Measurements from ENCODE around the gene RPS6KA5.

The RPS6KA5 gene

DNA sequence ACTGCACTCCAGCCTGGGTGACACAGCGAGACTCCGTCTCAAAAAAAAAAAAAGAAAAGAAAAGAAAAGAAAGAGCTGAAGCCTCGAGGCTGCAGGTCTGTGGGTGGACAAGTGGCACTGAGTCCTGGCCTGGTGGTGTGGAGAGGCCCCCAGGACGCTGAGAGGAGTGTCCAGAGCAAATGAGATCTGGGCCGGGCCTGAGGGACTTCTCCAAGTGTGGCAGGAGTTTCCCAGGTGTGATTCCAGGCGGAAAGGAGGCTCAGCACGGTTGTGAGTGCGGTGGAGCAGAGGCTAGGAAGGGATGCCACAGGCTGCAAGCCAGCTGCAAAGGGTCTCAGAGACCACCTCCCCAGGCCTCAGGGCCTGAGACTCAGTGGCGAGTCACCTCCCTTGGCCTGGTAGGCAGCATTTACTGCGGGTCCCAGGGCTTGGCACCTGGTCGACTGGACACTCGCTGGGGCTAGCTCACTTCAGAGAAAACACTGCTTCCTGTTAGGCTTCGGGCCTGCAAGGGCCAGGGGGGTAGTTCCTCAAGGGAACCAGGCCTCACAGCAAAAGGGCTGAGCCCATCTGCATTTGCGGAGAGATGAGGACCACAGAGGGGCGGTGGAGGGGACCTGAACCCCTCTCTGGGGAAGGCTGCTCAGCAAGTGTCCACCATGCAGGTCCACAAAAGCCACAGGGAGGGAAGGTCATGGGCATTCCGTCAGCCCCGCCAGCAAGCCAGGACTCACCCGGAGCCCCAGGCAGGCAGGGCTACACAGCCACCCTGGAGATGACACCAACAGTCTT, 256.0 kb downstream of the RPS6KA5 start:
- DNase-seq (ENCODE audit: low read depth in 1 of 2, low spot score in 1 of 2), result no peak
- TF ChIP-seq POLR2AphosphoS5 (IDR thresholded peaks at IDR 0.05; ENCODE audit: low read depth) (no peak), SPI1 (IDR thresholded peaks at IDR 0.05; ENCODE audit: borderline replicate concordance, low read depth) (no peak), GABPA (IDR thresholded peaks at IDR 0.05; ENCODE audit: low read depth) (no peak), REST (IDR thresholded peaks at IDR 0.05; ENCODE audit: insufficient replicate concordance, low read depth) (no peak)
- TF ChIP-seq, protein P1, sequence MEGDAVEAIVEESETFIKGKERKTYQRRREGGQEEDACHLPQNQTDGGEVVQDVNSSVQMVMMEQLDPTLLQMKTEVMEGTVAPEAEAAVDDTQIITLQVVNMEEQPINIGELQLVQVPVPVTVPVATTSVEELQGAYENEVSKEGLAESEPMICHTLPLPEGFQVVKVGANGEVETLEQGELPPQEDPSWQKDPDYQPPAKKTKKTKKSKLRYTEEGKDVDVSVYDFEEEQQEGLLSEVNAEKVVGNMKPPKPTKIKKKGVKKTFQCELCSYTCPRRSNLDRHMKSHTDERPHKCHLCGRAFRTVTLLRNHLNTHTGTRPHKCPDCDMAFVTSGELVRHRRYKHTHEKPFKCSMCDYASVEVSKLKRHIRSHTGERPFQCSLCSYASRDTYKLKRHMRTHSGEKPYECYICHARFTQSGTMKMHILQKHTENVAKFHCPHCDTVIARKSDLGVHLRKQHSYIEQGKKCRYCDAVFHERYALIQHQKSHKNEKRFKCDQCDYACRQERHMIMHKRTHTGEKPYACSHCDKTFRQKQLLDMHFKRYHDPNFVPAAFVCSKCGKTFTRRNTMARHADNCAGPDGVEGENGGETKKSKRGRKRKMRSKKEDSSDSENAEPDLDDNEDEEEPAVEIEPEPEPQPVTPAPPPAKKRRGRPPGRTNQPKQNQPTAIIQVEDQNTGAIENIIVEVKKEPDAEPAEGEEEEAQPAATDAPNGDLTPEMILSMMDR (IDR thresholded peaks at IDR 0.05; ENCODE audit: insufficient read depth, low read length), result no peak
- Histone ChIP-seq H3K27me3 (ENCODE audit: insufficient read depth, poor library complexity, severe bottlenecking) (no peaks in the 10 kb centered on the region), H3K4me3 (replicated peaks; ENCODE audit: insufficient read depth, low read length) (no peak overlapping the region), H3K27ac (replicated peaks) (no peak overlapping the region)

DNA sequence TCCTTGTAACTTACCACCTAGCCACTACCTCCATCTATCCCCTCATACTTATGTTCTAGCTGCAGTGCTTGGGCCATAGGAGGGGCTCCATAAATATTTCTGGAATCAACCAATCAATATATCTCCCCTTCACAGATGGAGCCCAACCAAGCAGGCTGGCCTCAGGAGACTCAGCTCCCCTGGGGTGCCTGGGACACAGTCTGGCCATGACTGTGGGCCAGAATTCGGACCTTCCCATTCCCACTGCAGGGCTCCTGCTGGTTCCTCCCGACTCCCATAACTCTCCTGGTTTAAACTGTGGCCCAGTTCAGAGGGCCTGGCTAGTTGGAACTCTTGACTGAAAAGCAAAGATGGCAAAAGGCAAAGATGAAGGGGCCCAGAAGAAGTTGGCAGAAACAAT, 257.2 kb downstream of the RPS6KA5 start:
- TF ChIP-seq REST (IDR thresholded peaks at IDR 0.05; ENCODE audit: insufficient replicate concordance, low read depth), result no peak
- TF ChIP-seq, protein P1 (IDR thresholded peaks at IDR 0.05; ENCODE audit: insufficient read depth, low read length), result no peak
- TF ChIP-seq SPI1 (IDR thresholded peaks at IDR 0.05; ENCODE audit: borderline replicate concordance, low read depth), result no peak
- no peak for TF ChIP-seq POLR2AphosphoS5 (IDR thresholded peaks at IDR 0.05; ENCODE audit: low read depth)
- no peak for TF ChIP-seq GABPA (IDR thresholded peaks at IDR 0.05; ENCODE audit: low read depth)
- H3K4me3 ChIP-seq (replicated peaks; ENCODE audit: insufficient read depth, low read length), result no peak overlapping the region

DNA sequence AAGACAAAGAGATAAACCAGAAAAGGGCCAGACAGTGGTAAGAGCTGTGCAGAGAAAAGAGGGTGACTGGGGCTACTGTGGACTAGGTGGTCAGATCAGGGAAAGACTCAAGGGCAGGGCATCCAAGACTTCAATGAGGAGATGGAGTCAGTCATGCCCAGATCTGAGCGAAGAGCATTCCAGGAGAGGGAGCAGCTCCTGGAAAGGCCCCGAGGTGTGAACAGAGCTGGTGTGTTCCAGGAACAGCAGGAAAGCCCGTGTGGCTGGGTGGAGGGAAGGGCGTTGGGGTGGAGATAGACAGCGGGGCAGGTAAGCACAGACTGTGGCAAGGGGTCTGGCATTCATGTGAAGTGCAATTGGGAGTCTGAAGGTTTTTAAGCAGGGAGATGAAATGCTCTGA, 261.0 kb downstream of the RPS6KA5 start:
- Histone ChIP-seq H3K27me3 (ENCODE audit: insufficient read depth, poor library complexity, severe bottlenecking) (no peaks in the 10 kb centered on the region), H3K27ac (replicated peaks) (no peak overlapping the region), H3K4me3 (replicated peaks; ENCODE audit: insufficient read depth, low read length) (no peak overlapping the region)
- TF ChIP-seq REST (IDR thresholded peaks at IDR 0.05; ENCODE audit: insufficient replicate concordance, low read depth), result no peak
- no peak for TF ChIP-seq SPI1 (IDR thresholded peaks at IDR 0.05; ENCODE audit: borderline replicate concordance, low read depth)
- no peak for TF ChIP-seq GABPA (IDR thresholded peaks at IDR 0.05; ENCODE audit: low read depth)
- TF ChIP-seq POLR2AphosphoS5 (IDR thresholded peaks at IDR 0.05; ENCODE audit: low read depth), result no peak
- TF ChIP-seq, protein P1 (IDR thresholded peaks at IDR 0.05; ENCODE audit: insufficient read depth, low read length), result no peak
- no peak for DNase-seq (ENCODE audit: low read depth in 1 of 2, low spot score in 1 of 2)

More for the DNA sequence above, 257.2 kb downstream of the RPS6KA5 start:
- no peak for DNase-seq (ENCODE audit: low read depth in 1 of 2, low spot score in 1 of 2)
- H3K27me3 ChIP-seq (ENCODE audit: insufficient read depth, poor library complexity, severe bottlenecking), result no peaks in the 10 kb centered on the region
- H3K27ac ChIP-seq (replicated peaks), result no peak overlapping the region

Data from HL-60 (cell line).